ENCODE data around the gene KPNB1.

DNA sequence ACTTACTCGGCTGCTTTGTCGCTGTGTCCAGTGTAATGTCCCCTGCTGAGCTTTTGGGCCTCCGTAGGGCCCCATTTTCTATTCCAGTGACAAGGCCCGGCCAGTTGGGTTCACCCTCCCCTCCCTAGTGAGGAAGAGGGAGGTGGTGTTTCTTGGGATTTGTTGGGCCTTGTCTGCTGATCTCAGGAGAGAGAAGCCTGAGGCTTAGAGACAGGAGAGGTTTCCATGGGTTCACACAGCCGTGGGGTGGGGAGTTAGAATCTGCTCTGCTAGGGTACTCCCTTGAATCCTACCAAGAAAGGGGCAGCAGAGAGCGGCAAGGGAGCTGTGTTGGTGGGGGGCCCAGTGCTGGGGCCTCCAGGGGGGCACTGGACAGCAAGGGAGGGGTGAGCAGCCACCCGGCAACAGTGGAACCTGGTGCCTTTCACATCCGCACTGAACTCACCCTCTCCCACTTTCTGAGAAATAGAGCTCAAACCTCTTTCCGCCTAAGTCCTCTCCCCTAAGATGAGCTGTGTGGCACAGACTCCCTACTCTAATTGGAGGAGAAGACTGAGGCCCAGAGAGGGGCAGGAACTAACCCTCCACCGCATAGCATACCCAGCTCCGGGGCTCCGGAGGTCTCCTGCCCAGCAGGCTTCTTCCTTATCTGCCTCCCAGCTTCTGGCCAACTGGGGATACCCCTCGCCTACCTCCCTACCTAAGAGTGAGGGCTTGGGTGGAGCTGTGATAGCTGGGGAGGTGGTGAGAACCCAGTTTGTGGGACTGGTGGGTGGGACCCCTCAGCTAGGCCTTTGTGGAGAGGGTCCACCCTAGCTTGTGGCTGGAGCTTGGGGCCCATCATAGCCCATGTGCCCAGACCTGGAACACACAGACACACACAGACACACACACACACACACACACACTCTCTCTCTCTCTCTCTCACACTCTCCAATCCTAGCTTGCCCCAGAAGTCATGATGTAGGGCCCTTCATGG lies 51.0 kb downstream of the KPNB1 start:
- TF ChIP-seq, protein P1, sequence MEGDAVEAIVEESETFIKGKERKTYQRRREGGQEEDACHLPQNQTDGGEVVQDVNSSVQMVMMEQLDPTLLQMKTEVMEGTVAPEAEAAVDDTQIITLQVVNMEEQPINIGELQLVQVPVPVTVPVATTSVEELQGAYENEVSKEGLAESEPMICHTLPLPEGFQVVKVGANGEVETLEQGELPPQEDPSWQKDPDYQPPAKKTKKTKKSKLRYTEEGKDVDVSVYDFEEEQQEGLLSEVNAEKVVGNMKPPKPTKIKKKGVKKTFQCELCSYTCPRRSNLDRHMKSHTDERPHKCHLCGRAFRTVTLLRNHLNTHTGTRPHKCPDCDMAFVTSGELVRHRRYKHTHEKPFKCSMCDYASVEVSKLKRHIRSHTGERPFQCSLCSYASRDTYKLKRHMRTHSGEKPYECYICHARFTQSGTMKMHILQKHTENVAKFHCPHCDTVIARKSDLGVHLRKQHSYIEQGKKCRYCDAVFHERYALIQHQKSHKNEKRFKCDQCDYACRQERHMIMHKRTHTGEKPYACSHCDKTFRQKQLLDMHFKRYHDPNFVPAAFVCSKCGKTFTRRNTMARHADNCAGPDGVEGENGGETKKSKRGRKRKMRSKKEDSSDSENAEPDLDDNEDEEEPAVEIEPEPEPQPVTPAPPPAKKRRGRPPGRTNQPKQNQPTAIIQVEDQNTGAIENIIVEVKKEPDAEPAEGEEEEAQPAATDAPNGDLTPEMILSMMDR (IDR thresholded peaks at IDR 0.05): no peak
- no peak for TF ChIP-seq POLR2A (IDR thresholded peaks at IDR 0.05)

Measured in Peyer's patch (tissue), 4 donors.